GM20000 (cell line): Measurements from ENCODE around the gene CST6.
A peak's percentile ranks its signal among the peaks of the same experiment; 100 is the strongest.

Experiments
- DNase-seq: peaks from one replicate; pipeline ENCODE4 v3.0.0; 2012; ENCODE audit warnings: low spot score
- CTCF ChIP-seq: IDR thresholded peaks from 2 replicates; pipeline ENCODE4 v1.5.1; 2012; ENCODE audit warnings: mild to moderate bottlenecking, control low read depth; ENCODE audit errors: extremely low read depth, missing control alignments

CST6 gene, protein sequence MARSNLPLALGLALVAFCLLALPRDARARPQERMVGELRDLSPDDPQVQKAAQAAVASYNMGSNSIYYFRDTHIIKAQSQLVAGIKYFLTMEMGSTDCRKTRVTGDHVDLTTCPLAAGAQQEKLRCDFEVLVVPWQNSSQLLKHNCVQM

DNA sequence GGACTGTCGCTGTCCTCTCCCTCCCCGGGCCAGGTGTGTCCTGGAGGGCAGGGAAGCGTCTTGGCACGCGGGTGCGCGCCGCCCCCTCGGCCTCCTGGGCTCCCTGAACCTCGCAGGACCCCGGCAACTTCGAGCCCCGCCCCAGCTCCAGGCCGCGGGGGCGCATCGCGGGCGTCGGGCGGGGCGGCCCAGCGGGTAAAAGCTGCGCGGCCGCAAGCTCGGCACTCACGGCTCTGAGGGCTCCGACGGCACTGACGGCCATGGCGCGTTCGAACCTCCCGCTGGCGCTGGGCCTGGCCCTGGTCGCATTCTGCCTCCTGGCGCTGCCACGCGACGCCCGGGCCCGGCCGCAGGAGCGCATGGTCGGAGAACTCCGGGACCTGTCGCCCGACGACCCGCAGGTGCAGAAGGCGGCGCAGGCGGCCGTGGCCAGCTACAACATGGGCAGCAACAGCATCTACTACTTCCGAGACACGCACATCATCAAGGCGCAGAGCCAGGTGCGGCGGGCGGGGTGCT lies at the start of gene CST6:
Gene CST6 (plus strand): TSS at position 224 of the 519 bp plus-strand sequence. CDS start 37 bp downstream, at position 261.
- peak; percentile 14 for DNase-seq
- TF ChIP-seq CTCF: no peak

- DNase-seq: no peak
- no peak for TF ChIP-seq CTCF
Measured at GRCh38 chr11:65962141-65962564, 49.7 kb upstream of the CST6 start.

DNA sequence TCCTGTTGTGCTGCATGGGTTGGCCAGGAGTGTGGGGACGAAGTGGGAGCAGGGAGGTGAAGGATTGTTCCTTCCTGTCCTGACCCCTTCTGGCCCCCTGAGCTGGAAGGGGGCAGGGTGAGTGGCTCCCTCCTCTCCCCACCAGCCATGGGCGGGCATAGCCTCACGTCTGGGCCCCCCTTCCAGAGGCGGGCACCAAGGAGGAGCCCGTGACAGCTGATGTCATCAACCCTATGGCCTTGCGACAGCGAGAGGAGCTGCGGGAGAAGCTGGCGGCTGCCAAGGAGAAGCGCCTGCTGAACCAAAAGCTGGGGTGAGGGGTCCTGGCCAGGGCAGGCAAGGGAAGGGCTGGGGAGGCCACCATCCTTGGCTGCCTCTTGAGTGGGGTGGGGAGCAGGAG lies 46.9 kb upstream of the CST6 start:
- TF ChIP-seq CTCF: no peak

GRCh38 chr11:65965986-65966762 lies 45.6 kb upstream of the CST6 start:
- TF ChIP-seq CTCF: no peak

More for the DNA sequence above, 46.9 kb upstream of the CST6 start:
- DNase-seq: no peak

DNA sequence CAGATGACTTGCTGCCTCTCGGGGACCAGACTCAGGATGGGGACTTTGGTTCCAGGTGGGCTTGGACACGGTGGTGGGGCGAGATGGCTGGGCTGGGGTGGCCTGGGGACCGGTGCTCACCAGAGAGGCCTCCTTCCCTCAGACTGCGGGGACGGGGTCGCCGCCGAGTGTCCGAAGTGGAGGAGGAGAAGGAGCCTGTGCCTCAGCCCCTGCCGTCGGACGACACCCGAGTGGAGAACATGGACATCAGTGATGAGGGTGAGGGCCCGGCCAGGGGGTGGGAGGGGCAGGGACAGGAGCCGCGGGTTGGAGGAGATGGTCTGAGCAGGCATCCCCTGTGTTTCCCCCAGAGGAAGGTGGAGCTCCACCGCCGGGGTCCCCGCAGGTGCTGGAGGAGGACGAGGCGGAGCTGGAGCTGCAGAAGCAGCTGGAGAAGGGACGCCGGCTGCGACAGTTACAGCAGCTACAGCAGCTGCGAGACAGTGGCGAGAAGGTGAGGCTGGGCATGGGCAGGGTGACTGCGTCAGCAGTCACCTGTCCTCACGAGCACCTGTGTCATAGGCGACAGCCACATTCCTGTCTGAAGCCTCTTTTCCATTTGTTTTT lies 44.4 kb upstream of the CST6 start:
- DNase-seq: no peak
- no peak for TF ChIP-seq CTCF

More at GRCh38 chr11:65965986-65966762, 45.6 kb upstream of the CST6 start:
- no peak for DNase-seq

DNA sequence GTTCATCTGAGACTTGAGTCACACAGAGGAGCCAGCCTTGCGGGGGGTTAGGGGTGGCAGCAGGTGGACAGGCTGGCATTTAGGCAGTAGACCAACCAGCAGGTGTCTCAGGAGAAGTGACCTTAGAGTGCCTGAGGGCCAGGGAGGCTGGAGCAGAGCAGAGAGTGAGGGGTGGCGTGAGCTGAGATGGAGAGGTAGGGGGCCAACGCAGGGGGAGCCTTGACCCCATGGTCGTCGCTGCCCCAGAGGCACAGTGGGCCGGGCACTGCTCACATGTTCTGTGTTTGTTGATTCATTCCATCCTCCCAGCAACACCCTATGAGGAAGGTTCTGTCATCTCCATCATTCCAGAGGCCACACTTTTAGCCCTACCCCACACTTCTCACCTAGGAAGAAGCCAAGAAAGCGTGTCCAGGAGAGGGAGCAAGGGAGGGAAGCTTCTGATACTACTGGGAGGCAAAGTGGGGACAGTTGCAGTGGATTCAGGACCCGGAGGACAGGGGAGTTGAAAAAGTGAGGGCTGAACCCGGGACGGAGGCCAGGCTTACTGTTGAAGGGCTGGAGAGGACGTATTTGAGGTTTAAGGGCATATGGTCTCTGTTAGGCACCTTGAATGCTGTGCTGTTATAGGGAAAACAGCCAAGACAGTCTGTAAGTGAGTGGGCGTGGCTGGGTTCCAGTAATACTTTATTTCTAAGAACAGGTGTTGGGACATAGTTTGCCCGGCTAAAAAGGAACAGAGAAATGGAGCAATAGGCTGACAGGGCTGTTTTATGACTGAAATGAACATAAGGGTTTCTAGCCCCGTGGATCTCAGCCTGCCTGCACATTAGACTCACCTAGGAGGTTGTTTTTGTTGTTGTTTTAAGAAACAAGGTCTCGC lies 43.0 kb upstream of the CST6 start:
- DNase-seq: no peak
- TF ChIP-seq CTCF: no peak
